ENCODE measurements around the gene NR2F1-AS1.

Gene NR2F1-AS1

DNA sequence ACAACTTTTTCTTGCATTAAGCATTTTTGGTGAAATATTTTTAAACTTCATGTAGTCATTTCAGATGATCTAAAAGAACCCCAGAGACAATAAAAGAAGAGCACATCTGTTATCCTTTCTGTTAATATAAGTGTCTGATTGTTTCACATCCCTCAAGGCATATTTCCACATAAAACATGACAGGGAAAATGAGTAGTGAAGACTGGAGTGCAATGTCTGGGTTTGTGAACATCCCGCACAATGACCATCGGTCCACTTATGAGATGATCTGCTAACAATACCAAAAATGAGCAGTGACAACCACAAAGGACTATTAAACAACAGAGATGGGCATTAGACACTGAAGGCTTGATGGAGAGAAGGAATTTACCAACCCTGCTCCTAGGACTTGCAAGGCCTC is 209.1 kb downstream of the NR2F1-AS1 start:
- DNase-seq: no peak

DNA sequence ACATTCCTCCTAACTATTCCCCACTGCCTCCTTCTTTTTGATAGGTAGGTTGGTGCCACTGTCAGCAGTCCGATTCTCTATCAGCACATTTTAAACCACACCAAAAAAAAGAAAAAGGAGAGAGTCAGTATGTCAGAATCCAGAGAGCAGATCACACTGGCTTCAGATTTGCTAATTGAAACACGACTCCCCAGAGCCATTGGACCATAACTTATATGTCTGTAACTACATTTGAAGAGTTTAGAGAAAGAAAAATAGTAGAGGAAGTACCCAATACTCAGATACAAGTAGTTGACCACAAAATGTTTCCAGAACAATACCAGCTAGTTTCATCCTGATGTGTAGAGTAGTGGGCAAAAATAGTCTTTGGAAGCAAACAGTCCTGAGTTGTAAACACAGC is 216.6 kb downstream of the NR2F1-AS1 start:
- no peak for DNase-seq

DNA sequence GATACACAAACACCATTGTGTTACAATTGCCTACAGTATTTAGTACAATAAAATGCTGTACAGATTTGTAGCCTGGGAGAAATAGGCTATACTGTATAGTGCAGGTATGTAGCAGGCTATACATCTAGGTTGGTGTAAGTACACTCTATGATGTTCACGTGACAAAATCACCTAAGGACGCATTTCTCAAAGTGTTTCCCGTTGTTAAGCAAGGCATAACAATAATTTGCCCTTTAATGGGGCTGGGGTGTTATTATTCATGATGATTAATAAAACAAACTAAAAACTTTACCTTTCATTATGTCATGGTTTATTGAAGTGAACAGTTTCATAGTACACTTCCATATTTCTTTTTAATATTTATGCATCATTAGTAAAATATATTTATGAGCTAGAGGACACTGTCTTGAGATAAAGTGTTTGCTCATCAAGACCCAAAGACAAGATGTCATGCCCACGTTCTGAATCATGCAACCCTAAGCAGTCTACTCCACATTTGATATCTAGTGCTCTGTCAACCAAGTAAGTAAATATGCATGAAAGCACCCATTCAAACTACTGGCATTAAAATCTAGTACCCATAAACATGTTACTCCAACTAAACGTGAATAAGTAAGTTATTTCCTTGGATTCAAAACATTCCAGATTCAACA is 220.5 kb downstream of the NR2F1-AS1 start:
- DNase-seq: no peak

DNA sequence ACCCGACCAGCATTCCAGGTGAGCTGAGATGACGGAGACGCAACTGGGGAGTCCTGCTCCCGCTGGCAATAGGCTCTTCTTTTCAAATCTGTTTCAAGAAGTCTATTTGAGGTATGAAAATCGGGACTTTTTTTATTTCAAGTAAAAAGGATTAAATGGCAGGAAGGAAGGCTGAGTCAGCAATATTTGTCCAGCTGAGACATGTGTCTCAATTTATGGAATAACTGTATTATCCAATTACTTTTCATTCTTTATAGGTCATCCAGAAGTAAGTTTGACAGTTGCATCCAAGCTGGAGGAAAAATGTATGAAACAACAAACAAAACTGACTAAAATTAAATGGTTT is 221.1 kb downstream of the NR2F1-AS1 start:
- no peak for DNase-seq

All from NCI-H1417 treated with DMSO at 0.1 percent for 48 hours (cell line).